Prostate gland (tissue), 2 donors: ENCODE measurements around the gene PSMA4.

Source experiments
- POLR2A ChIP-seq: fragments of 450-650 bp; IDR thresholded peaks from one replicate; pipeline ENCODE4 v1.6.1; 2016; ENCODE audit warnings: antibody characterized with exemption, mild to moderate bottlenecking
- POLR2AphosphoS5 ChIP-seq: sonication (generic); formaldehyde crosslinking; IDR thresholded peaks from one replicate; pipeline ENCODE4 v1.6.1; 2017; ENCODE audit warnings: antibody characterized with exemption
- TF ChIP-seq, protein P1 (sequence below), 4 experiments: fragments of 200-600 bp in 2 of 4; fragments of 450-650 bp in 2 of 4; sonication (generic) in 2 of 4; IDR thresholded peaks; 1 replicate in 3 of 4; 2 replicates in 1 of 4; pipeline ENCODE4 v1.5.1; 2016 to 2019; ENCODE audit warnings: antibody characterized with exemption in 4 of 4, mild to moderate bottlenecking in 2 of 4, moderate library complexity in 2 of 4

DNA sequence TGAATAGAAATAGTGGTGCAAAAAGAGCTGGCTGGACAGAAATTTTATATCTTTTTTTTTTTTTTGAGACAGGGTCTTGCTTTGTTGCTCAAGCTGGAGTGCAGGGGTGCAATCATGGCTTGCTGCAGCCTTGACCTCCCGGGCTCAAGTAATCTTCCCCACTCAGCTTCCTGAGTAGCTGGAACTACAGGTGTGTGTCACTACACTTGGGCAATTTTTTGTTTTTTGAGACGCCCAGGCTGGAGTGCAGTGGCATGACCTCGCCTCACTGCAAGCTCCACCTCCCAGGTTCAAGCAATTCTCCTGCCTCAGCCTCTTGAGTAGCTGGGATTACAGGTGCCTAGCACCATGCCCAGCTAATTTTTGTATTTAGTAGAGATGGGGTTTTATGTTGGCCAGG, 58.1 kb downstream of the PSMA4 start:
- TF ChIP-seq, protein P1, sequence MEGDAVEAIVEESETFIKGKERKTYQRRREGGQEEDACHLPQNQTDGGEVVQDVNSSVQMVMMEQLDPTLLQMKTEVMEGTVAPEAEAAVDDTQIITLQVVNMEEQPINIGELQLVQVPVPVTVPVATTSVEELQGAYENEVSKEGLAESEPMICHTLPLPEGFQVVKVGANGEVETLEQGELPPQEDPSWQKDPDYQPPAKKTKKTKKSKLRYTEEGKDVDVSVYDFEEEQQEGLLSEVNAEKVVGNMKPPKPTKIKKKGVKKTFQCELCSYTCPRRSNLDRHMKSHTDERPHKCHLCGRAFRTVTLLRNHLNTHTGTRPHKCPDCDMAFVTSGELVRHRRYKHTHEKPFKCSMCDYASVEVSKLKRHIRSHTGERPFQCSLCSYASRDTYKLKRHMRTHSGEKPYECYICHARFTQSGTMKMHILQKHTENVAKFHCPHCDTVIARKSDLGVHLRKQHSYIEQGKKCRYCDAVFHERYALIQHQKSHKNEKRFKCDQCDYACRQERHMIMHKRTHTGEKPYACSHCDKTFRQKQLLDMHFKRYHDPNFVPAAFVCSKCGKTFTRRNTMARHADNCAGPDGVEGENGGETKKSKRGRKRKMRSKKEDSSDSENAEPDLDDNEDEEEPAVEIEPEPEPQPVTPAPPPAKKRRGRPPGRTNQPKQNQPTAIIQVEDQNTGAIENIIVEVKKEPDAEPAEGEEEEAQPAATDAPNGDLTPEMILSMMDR (IDR thresholded peaks at IDR 0.05), result no peak
- TF ChIP-seq POLR2A, result no peak
- no peak for TF ChIP-seq POLR2AphosphoS5
